Measurements from ENCODE around the gene KCNN3. TPM values are rescaled to one million over a fixed set of nuclear protein-coding genes. Genes with fewer than 3 reads are reported as not detected.

KCNN3 gene
- 0.02 to 0.19 TPM (median 0.07 TPM) in 4 of 5 replicates, not detected in the other for total RNA-seq (2022; extraction: Qiagen RNA extraction; ENCODE audit: low read depth)

DNA sequence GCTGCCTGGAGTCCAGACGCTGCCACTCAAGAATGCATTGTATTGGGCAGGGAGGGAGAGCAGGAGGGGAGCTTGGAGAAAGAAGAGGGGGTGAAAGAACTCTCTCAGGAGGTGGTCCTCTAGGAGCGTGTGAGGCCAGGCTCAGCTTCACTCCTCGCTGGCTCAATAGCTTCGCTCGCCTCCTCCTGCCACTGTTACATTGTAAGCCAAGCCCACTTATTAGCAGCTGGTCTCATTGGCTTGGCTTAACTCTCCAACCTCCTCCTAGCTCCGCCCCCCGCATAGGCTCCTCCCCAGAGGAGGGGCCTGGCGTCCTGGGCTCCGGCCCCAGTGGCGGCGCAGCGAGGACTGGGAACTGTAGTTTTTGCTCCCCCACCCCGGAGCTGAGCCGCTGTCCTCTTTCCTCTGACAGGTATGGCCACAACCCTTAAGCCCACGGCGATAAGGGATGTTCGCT, at the start of gene KCNN3:
KCNN3 (minus strand) TSS at position 167 of the 457 bp plus-strand sequence. CDS start 317 bp downstream, outside the sequence.

Other genes starting within 250 kb of the KCNN3 start
- 38.8 to 45.1 TPM (median 42.1 TPM) in 5 replicates for gene PMVK, start 66.4 kb upstream of the KCNN3 start, total RNA-seq (2022; extraction: Qiagen RNA extraction; ENCODE audit: low read depth)
- gene PBXIP1, start 85.8 kb upstream of the KCNN3 start, total RNA-seq (2022; extraction: Qiagen RNA extraction; ENCODE audit: low read depth): 13.0 to 14.6 TPM (median 13.5 TPM) in 5 replicates
- gene PYGO2, start 91.5 kb upstream of the KCNN3 start, total RNA-seq (2022; extraction: Qiagen RNA extraction; ENCODE audit: low read depth): 19.4 to 22.3 TPM (median 21.6 TPM) in 5 replicates
- gene SHC1, start 100.5 kb upstream of the KCNN3 start, total RNA-seq (2022; extraction: Qiagen RNA extraction; ENCODE audit: low read depth): 199 to 255 TPM (median 244 TPM) in 5 replicates
- 304 to 367 TPM (median 343 TPM) in 5 replicates for gene CKS1B, start 104.4 kb upstream of the KCNN3 start, total RNA-seq (2022; extraction: Qiagen RNA extraction; ENCODE audit: low read depth)
- gene FLAD1, start 113.1 kb upstream of the KCNN3 start, total RNA-seq (2022; extraction: Qiagen RNA extraction; ENCODE audit: low read depth): 39.8 to 46.3 TPM (median 44.9 TPM) in 5 replicates
- gene LENEP, start 123.3 kb upstream of the KCNN3 start, total RNA-seq (2022; extraction: Qiagen RNA extraction; ENCODE audit: low read depth): 0.23 TPM in 1 of 5 replicates, not detected in the others
- 34.1 to 46.4 TPM (median 45.7 TPM) in 5 replicates for gene ZBTB7B, start 132.5 kb upstream of the KCNN3 start, total RNA-seq (2022; extraction: Qiagen RNA extraction; ENCODE audit: low read depth)
- gene DCST2, start 163.5 kb upstream of the KCNN3 start, total RNA-seq (2022; extraction: Qiagen RNA extraction; ENCODE audit: low read depth): 0.17 to 0.80 TPM (median 0.29 TPM) in 5 replicates
- gene DCST1, start 163.5 kb upstream of the KCNN3 start, total RNA-seq (2022; extraction: Qiagen RNA extraction; ENCODE audit: low read depth): not detected in 5 replicates
- gene ADAM15, start 181.0 kb upstream of the KCNN3 start, total RNA-seq (2022; extraction: Qiagen RNA extraction; ENCODE audit: low read depth): 72.3 to 103 TPM (median 97.2 TPM) in 5 replicates
- 12.2 to 13.0 TPM (median 12.4 TPM) in 5 replicates for gene EFNA4, start 193.5 kb upstream of the KCNN3 start, total RNA-seq (2022; extraction: Qiagen RNA extraction; ENCODE audit: low read depth)
- gene EFNA3, start 208.6 kb upstream of the KCNN3 start, total RNA-seq (2022; extraction: Qiagen RNA extraction; ENCODE audit: low read depth): 6.9 to 11.0 TPM (median 10.3 TPM) in 5 replicates

Measured in A549 treated with GW870086 at 1 μM for 4 hours (cell line).